ENCODE measurements around the gene ZNF557. TPM values are rescaled to one million over a fixed set of nuclear protein-coding genes. Genes with fewer than 3 reads are reported as not detected.
"Not testable (repeated sequence)": the region's sequence is repeated elsewhere in the genome, so short reads cannot be mapped to it uniquely, and the experiment has no call there.

The ZNF557 gene
- total RNA-seq (10.7 TPM), polyA plus RNA-seq (1 to 10 TPM; 2.0 to 7.2 (median 5.6) TPM)

- DNase-seq = peak; percentile 97 to 99 (median 99)
These were observed at the start of gene ZNF557 for GRCh38 chr19:7069042-7069903. TSS of gene ZNF557 (plus strand) at chr19:7069703. CDS start at chr19:7075075, 5,372 bp downstream.

GRCh38 chr19:7021331-7021730, 48.2 kb upstream of the ZNF557 start, which contains the start of gene MBD3L2B:
TSS of gene MBD3L2B (minus strand) at chr19:7021431. CDS start at chr19:7021397, 34 bp downstream.
- not testable (repeated sequence) for H3K4me1 ChIP-seq (ENCODE audit: control insufficient read depth, insufficient read depth, low read length, poor library complexity, severe bottlenecking); H3K4me3 ChIP-seq (ENCODE audit: low read depth, low read length); H3K4me1 Mint-ChIP-seq; H3K36me3 Mint-ChIP-seq; DNase-seq; H3K27me3 Mint-ChIP-seq; H3K9me3 ChIP-seq (ENCODE audit: control insufficient read depth in 2 of 2, low read length in 2 of 2); H3K27ac Mint-ChIP-seq; H3K9me3 Mint-ChIP-seq; H3K36me3 ChIP-seq (ENCODE audit: control insufficient read depth, insufficient read depth, low read length); H3K27me3 ChIP-seq (ENCODE audit: control insufficient read depth, insufficient read depth, low read length); H3K4me3 Mint-ChIP-seq; H3K27ac ChIP-seq (ENCODE audit: insufficient read depth, low read length, poor library complexity, severe bottlenecking); ATAC-seq (ENCODE audit: low read depth in 2 of 2)

More at GRCh38 chr19:7069042-7069903, at the start of gene ZNF557:
- Mint-ChIP-seq H3K36me3 (peaks cover 18% of the 10 kb centered on the region), H3K27ac (peak within 1 kb of the TSS; percentile 92 to 98 (median 97)), H3K4me3 (peak within 1 kb of the TSS; percentile 94 to 99 (median 96)), H3K27me3 (peaks cover 4% of the 10 kb centered on the region), H3K4me1 (peaks cover 0 to 35% (median 14%) of the 10 kb centered on the region in 4 donors), H3K9me3 (peaks cover 0 to 3% (median 0%) of the 10 kb centered on the region in 7 donors)
- Histone ChIP-seq H3K36me3 (ENCODE audit: control insufficient read depth, insufficient read depth, low read length) (peaks cover 27% of the 10 kb centered on the region), H3K27me3 (ENCODE audit: control insufficient read depth, insufficient read depth, low read length) (no peaks in the 10 kb centered on the region), H3K4me1 (ENCODE audit: control insufficient read depth, insufficient read depth, low read length, poor library complexity, severe bottlenecking) (peaks cover 12% of the 10 kb centered on the region), H3K9me3 (ENCODE audit: control insufficient read depth in 2 of 2, low read length in 2 of 2) (peaks cover 0 to 3% of the 10 kb centered on the region in 2 experiments), H3K27ac (ENCODE audit: insufficient read depth, low read length, poor library complexity, severe bottlenecking) (peak within 1 kb of the TSS; percentile 92), H3K4me3 (ENCODE audit: low read depth, low read length) (peak within 1 kb of the TSS; percentile 94)
- ATAC-seq (ENCODE audit: low read depth in 2 of 2) = peak; percentile 96 to 98

GRCh38 chr19:7028790-7029189, 40.7 kb upstream of the ZNF557 start:
- H3K9me3 ChIP-seq (ENCODE audit: control insufficient read depth in 2 of 2, low read length in 2 of 2); H3K27me3 Mint-ChIP-seq; DNase-seq; H3K4me1 ChIP-seq (ENCODE audit: control insufficient read depth, insufficient read depth, low read length, poor library complexity, severe bottlenecking); H3K4me3 Mint-ChIP-seq; ATAC-seq (ENCODE audit: low read depth in 2 of 2); H3K27ac Mint-ChIP-seq; H3K36me3 ChIP-seq (ENCODE audit: control insufficient read depth, insufficient read depth, low read length); H3K27ac ChIP-seq (ENCODE audit: insufficient read depth, low read length, poor library complexity, severe bottlenecking); H3K9me3 Mint-ChIP-seq; H3K4me1 Mint-ChIP-seq; H3K4me3 ChIP-seq (ENCODE audit: low read depth, low read length); H3K36me3 Mint-ChIP-seq; H3K27me3 ChIP-seq (ENCODE audit: control insufficient read depth, insufficient read depth, low read length): not testable (repeated sequence)

GRCh38 chr19:7030278-7030677, 39.2 kb upstream of the ZNF557 start, which contains the start of gene MBD3L5:
TSS of gene MBD3L5 (plus strand) at chr19:7030578. CDS start at chr19:7030612, 34 bp downstream.
- H3K9me3 ChIP-seq (ENCODE audit: control insufficient read depth in 2 of 2, low read length in 2 of 2); H3K4me1 Mint-ChIP-seq; H3K9me3 Mint-ChIP-seq; ATAC-seq (ENCODE audit: low read depth in 2 of 2); H3K4me1 ChIP-seq (ENCODE audit: control insufficient read depth, insufficient read depth, low read length, poor library complexity, severe bottlenecking); H3K27ac Mint-ChIP-seq; H3K27me3 ChIP-seq (ENCODE audit: control insufficient read depth, insufficient read depth, low read length); DNase-seq; H3K36me3 ChIP-seq (ENCODE audit: control insufficient read depth, insufficient read depth, low read length); H3K27ac ChIP-seq (ENCODE audit: insufficient read depth, low read length, poor library complexity, severe bottlenecking); H3K4me3 ChIP-seq (ENCODE audit: low read depth, low read length); H3K27me3 Mint-ChIP-seq; H3K36me3 Mint-ChIP-seq; H3K4me3 Mint-ChIP-seq: not testable (repeated sequence)

GRCh38 chr19:7040079-7040478, 29.4 kb upstream of the ZNF557 start, which contains the start of gene MBD3L4:
TSS of gene MBD3L4 (minus strand) at chr19:7040179. CDS start at chr19:7040144, 35 bp downstream.
- not testable (repeated sequence) for H3K27ac Mint-ChIP-seq; H3K9me3 ChIP-seq (ENCODE audit: control insufficient read depth in 2 of 2, low read length in 2 of 2); DNase-seq; H3K36me3 ChIP-seq (ENCODE audit: control insufficient read depth, insufficient read depth, low read length); H3K27me3 ChIP-seq (ENCODE audit: control insufficient read depth, insufficient read depth, low read length); H3K27me3 Mint-ChIP-seq; H3K4me3 Mint-ChIP-seq; H3K4me1 Mint-ChIP-seq; H3K36me3 Mint-ChIP-seq; H3K4me1 ChIP-seq (ENCODE audit: control insufficient read depth, insufficient read depth, low read length, poor library complexity, severe bottlenecking); H3K27ac ChIP-seq (ENCODE audit: insufficient read depth, low read length, poor library complexity, severe bottlenecking); H3K9me3 Mint-ChIP-seq; H3K4me3 ChIP-seq (ENCODE audit: low read depth, low read length); ATAC-seq (ENCODE audit: low read depth in 2 of 2)

GRCh38 chr19:7041563-7041962, 27.9 kb upstream of the ZNF557 start:
- not testable (repeated sequence) for H3K9me3 Mint-ChIP-seq; H3K4me1 ChIP-seq (ENCODE audit: control insufficient read depth, insufficient read depth, low read length, poor library complexity, severe bottlenecking); H3K36me3 ChIP-seq (ENCODE audit: control insufficient read depth, insufficient read depth, low read length); H3K4me1 Mint-ChIP-seq; H3K27ac Mint-ChIP-seq; H3K27me3 Mint-ChIP-seq; H3K27ac ChIP-seq (ENCODE audit: insufficient read depth, low read length, poor library complexity, severe bottlenecking); H3K4me3 Mint-ChIP-seq; DNase-seq; ATAC-seq (ENCODE audit: low read depth in 2 of 2); H3K27me3 ChIP-seq (ENCODE audit: control insufficient read depth, insufficient read depth, low read length); H3K9me3 ChIP-seq (ENCODE audit: control insufficient read depth in 2 of 2, low read length in 2 of 2); H3K4me3 ChIP-seq (ENCODE audit: low read depth, low read length); H3K36me3 Mint-ChIP-seq

- not testable (repeated sequence) for H3K27me3 ChIP-seq (ENCODE audit: control insufficient read depth, insufficient read depth, low read length); H3K36me3 Mint-ChIP-seq; H3K4me1 ChIP-seq (ENCODE audit: control insufficient read depth, insufficient read depth, low read length, poor library complexity, severe bottlenecking); ATAC-seq (ENCODE audit: low read depth in 2 of 2); DNase-seq; H3K27ac Mint-ChIP-seq; H3K27me3 Mint-ChIP-seq; H3K4me3 Mint-ChIP-seq; H3K9me3 Mint-ChIP-seq; H3K4me1 Mint-ChIP-seq; H3K27ac ChIP-seq (ENCODE audit: insufficient read depth, low read length, poor library complexity, severe bottlenecking); H3K36me3 ChIP-seq (ENCODE audit: control insufficient read depth, insufficient read depth, low read length); H3K4me3 ChIP-seq (ENCODE audit: low read depth, low read length); H3K9me3 ChIP-seq (ENCODE audit: control insufficient read depth in 2 of 2, low read length in 2 of 2)
These were observed 20.5 kb upstream of the ZNF557 start, which contains the start of gene MBD3L2 for GRCh38 chr19:7049021-7049420. TSS of gene MBD3L2 (plus strand) at chr19:7049321. CDS start at chr19:7049374, 53 bp downstream.

- H3K27ac ChIP-seq (ENCODE audit: insufficient read depth, low read length, poor library complexity, severe bottlenecking); H3K9me3 Mint-ChIP-seq; H3K27me3 Mint-ChIP-seq; H3K36me3 Mint-ChIP-seq; H3K27ac Mint-ChIP-seq; H3K27me3 ChIP-seq (ENCODE audit: control insufficient read depth, insufficient read depth, low read length); ATAC-seq (ENCODE audit: low read depth in 2 of 2); H3K4me1 ChIP-seq (ENCODE audit: control insufficient read depth, insufficient read depth, low read length, poor library complexity, severe bottlenecking); H3K4me1 Mint-ChIP-seq; H3K9me3 ChIP-seq (ENCODE audit: control insufficient read depth in 2 of 2, low read length in 2 of 2); H3K4me3 Mint-ChIP-seq; H3K4me3 ChIP-seq (ENCODE audit: low read depth, low read length); DNase-seq; H3K36me3 ChIP-seq (ENCODE audit: control insufficient read depth, insufficient read depth, low read length): not testable (repeated sequence)
These were observed 18.1 kb upstream of the ZNF557 start for GRCh38 chr19:7051421-7051820.
